GM19452 (cell line): Measurements from ENCODE around the gene PLEKHO1.
"Not testable (repeated sequence)": the region's sequence is repeated elsewhere in the genome, so short reads cannot be mapped to it uniquely, and the experiment has no call there.

Source experiments
- ATAC-seq: cut with Tn5 transposase; IDR thresholded peaks from one replicate; pipeline ENCODE4 v1.9.1; 2021; ENCODE audit not compliant: unreplicated experiment

PLEKHO1 gene

DNA sequence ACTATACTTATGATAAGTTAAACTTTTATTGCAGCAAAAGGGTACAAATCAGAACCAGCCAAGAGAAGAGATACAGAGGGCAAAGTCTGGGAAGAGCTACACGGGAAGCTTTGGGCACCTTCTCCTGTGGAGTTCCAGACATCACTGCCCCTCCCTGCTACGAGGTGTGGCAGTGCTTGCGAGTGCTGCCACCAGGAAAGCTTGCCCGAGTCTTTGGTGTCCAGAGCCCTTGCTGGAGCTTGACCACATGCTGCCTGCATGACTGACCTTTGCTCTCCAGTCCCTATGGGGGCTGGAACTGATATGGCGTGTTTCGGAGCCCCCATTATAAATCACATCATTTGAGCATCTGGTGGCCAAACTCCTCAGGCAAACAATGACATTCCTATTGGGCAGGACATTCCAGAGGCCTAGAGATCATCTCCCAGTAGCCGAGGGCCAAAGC is 23.4 kb downstream of the PLEKHO1 start:
- ATAC-seq: no peak

DNA sequence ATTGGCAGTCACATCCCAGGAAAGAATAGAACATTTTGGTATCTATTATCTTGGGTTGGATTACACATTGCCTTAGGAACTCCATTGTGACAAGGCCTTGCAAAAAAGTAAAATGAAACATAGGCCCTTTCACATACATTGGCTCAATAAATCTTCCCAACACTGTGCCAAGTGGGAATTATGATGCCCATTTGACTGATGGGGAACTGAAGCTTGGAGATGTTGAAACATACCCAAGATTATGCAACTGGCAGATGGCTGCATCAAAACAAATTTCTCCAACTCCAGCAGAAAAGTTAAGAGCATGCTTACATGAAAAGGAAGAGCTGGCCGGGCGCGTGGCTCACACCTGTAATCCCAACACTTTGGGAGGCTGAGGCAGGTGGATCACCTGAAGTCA is 26.9 kb downstream of the PLEKHO1 start:
- no peak for ATAC-seq

GRCh38 chr1:150178548-150178947 is 28.8 kb downstream of the PLEKHO1 start:
- ATAC-seq: no peak

GRCh38 chr1:150179867-150180266 is 30.2 kb downstream of the PLEKHO1 start:
- no peak for ATAC-seq

- no peak for ATAC-seq
Observed at GRCh38 chr1:150180474-150180873, 30.8 kb downstream of the PLEKHO1 start.

DNA sequence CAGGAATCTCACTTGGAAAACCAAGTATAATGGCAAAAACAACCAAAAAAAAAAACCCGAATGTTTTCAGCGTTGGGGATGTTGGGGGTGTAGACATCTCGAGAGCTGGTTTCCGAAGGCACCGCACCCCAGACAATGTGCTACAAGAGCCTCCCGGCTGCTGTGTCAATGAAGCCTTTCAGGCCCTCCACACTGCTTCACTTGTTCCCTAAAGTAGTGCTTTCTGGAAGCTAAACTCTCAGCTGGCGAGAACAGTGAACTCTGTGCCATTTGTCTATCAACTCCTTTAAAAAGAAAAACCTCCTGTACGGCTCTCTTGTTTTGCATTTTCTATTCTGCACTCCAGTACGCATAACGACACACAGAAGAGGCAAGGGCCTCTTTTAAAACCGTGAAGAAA is 32.5 kb downstream of the PLEKHO1 start:
- no peak for ATAC-seq

DNA sequence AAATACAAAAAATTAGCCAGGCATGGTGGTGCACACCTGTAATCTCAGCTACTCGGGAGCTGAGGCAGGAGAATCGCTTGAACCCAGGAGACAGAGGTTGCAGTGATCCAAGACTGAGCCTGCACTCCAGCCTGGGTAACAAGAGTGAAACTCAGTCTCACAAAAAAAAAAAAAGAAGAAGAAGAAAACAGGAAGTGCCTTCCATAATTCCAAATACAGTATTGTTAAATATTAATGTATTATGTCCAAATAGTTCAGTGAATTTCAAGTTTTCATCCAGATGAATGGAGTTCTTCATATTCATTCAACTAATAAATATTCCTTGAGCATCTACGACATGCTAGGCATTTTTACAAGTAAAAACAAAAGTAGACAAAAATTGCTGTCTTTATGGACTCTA is 33.3 kb downstream of the PLEKHO1 start:
- no peak for ATAC-seq

GRCh38 chr1:150185481-150185880 is 35.8 kb downstream of the PLEKHO1 start:
- no peak for ATAC-seq

DNA sequence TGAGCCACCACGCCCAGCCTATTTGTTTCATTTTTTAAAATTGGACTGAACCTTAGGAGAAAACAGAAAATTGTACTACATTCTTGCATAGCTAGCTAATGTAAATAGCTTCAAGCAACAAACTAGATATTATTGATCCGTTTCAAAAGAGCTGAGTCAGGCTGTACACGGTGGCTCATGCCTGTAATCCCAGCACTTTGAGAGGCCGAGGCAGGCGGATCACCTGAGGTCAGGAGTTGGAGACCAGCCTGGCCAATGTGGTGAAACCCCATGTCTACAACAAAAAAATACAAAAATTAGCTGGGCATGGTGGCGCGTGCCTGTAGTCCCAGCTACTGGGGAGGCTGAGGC is 36.7 kb downstream of the PLEKHO1 start:
- ATAC-seq: not testable (repeated sequence)

DNA sequence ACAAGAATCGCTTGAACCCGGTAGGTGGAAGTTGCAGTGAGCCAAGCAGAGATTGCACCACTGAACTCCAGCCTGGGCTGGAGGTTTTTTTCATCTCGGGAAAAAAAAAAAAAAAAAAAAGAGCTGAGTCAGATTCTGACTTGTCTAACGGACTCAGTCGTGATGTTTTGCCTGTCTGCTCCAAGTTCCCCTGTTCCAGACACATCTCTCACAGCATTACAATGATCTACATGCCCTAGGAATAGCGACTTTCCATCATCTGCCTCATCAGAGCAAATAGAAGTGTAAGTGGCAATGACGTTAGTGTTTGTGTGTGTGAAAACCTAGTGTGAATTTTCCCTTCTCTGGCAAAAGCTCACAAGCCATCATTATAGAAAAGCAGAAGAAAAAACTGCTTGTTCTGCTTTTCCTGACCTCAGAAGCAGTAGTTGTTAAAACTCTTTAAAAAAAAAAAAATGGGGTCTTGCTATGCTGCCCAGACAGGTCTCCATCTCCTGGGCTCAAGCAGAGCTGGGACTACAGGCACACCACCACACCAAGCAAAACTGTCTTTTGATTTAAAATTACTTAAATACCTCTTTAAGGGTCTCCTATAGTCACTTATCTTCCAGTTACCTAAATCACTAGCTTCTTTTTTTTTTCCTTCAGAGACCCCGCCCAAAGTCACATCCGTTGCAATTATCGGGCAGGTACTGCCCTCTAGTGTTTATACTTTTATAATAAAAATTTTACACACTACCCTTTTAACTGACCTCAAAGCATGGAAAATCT is 37.3 kb downstream of the PLEKHO1 start:
- ATAC-seq: no peak

GRCh38 chr1:150187560-150187931 is 37.8 kb downstream of the PLEKHO1 start:
- no peak for ATAC-seq

- ATAC-seq: no peak
Observed at GRCh38 chr1:150192012-150192411, 42.3 kb downstream of the PLEKHO1 start.

DNA sequence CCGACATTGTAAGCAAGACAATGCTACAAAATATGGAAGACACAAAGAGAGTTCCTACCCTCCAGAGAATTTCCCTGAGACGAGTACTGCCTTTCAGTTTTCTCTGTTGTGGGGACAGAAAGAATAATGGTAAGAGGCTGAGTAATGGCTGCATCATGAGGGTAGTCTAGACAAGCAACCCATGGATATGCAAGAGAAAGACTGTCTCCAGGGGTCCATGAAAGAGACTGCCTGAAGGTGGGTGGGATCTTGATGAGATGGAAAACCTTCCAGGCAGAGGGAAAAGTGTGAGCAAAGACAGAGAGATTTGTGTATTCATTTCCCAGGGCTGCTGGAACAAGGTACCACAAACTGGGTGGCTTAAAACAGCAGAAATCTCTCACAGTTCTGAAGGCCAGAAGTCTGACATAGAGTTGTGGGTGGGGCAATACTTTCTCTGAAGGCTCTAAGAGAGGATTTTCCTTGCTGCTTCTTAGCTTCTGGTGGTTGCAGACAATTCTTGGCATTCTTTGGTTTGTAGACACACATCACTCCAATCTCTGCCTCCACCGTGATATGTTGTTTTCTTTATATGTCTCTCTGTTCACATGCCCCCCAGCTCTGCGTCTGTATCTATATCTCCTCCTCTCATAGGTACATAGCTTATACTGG is 44.8 kb downstream of the PLEKHO1 start:
- ATAC-seq: no peak

DNA sequence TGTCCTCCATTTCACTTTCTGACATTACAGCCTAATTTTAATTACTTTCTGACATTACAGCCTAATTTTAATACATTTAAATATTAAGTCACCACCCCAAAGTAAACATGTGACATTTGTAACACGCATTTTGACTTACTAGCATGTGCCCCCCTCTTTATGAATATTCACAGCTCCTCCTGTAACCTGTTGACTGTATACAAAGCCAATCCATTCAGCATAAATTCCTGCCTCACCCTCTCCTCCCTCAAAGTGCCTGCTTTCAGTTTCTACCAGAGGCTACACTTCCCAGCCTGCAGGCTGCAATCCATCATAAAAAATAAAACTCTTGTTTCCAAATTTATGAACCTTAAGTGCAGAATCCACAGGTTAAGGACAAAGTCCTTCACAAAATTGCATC is 46.7 kb downstream of the PLEKHO1 start:
- no peak for ATAC-seq

GRCh38 chr1:150207281-150207971 is 57.7 kb downstream of the PLEKHO1 start:
- ATAC-seq: no peak

DNA sequence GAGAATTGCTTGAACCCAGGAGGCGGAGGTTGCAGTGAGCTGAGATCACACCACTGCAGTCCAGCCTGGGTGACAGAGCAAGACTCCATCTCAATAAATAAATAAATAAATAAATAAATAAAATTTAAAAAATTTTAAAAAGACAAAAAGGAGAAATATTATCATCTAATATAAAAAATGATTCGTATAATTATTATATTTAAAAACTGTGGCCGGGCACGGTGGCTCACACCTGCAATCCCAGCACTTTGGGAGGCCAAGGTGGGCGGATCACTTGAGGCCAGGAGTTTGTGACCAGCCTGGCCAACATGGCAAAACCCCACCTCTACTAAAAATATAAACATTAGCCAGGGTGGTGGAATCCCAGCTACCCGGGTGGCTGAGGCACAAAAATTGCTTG is 58.7 kb downstream of the PLEKHO1 start:
- not testable (repeated sequence) for ATAC-seq
